Endodermal cell (in vitro differentiated cells): ENCODE measurements around the gene BMP7. TPM values are rescaled to one million over a fixed set of nuclear protein-coding genes. Genes with fewer than 3 reads are reported as not detected.

ENCODE experiments used
- DNase-seq: peaks from one replicate; pipeline ENCODE4 v3.0.0-alpha.2; 2017
- H3K27ac ChIP-seq: 2 replicates; pipeline ENCODE4 v1.5.1; 2013; ENCODE audit warnings: mild to moderate bottlenecking, low read depth, low read length, moderate library complexity
- H3K27me3 ChIP-seq: 2 replicates; pipeline ENCODE4 v1.6.1; 2013; ENCODE audit warnings: mild to moderate bottlenecking, low read length, moderate library complexity; ENCODE audit not compliant: insufficient read depth, control insufficient read depth, poor library complexity, severe bottlenecking
- H3K36me3 ChIP-seq: 2 replicates; pipeline ENCODE4 v1.7.0; 2013; ENCODE audit warnings: mild to moderate bottlenecking, low read length, moderate library complexity; ENCODE audit not compliant: control insufficient read depth, insufficient read depth
- H3K4me1 ChIP-seq: one replicate; pipeline ENCODE4 v1.7.0; 2013; ENCODE audit warnings: low read length; ENCODE audit not compliant: control insufficient read depth, insufficient read depth
- H3K4me3 ChIP-seq: 2 replicates; pipeline ENCODE4 v1.5.1; 2013; ENCODE audit warnings: mild to moderate bottlenecking, low read length, moderate library complexity
- H3K9ac ChIP-seq: 2 replicates; pipeline ENCODE4 v1.6.1; 2013; ENCODE audit warnings: mild to moderate bottlenecking, low read length, moderate library complexity; ENCODE audit not compliant: poor library complexity, severe bottlenecking; ENCODE audit errors: extremely low read depth
- H3K9me3 ChIP-seq: 2 replicates; pipeline ENCODE4 v1.6.1; 2013; ENCODE audit warnings: mild to moderate bottlenecking, low read length, moderate library complexity; ENCODE audit not compliant: control insufficient read depth
- H3K27ac Mint-ChIP-seq: 2 replicates; pipeline ENCODE4 v1.8.0; 2020; ENCODE audit warnings: mixed read lengths
- H3K27me3 Mint-ChIP-seq: 2 replicates; pipeline ENCODE4 v1.8.0; 2021; ENCODE audit warnings: mild to moderate bottlenecking, mixed read lengths; ENCODE audit not compliant: insufficient read depth
- H3K36me3 Mint-ChIP-seq: 2 replicates; pipeline ENCODE4 v1.8.0; 2020; ENCODE audit warnings: low read depth, mixed read lengths
- H3K4me1 Mint-ChIP-seq: 2 replicates; pipeline ENCODE4 v1.8.0; 2020; ENCODE audit warnings: mixed read lengths
- H3K4me3 Mint-ChIP-seq: 2 replicates; pipeline ENCODE4 v1.8.0; 2020; ENCODE audit warnings: mild to moderate bottlenecking, moderate library complexity, mixed read lengths
- H3K9me3 Mint-ChIP-seq: 2 replicates; pipeline ENCODE4 v1.8.0; 2020; ENCODE audit warnings: mild to moderate bottlenecking, mixed read lengths
- CTCF ChIP-seq: fragments of 200-600 bp; sonication (generic); conservative IDR thresholded peaks from 2 replicates; pipeline ENCODE4 v1.5.0; 2021; ENCODE audit warnings: antibody characterized with exemption, mild to moderate bottlenecking
- WGBS, 2 experiments: methylation state at CpG; one replicate each; pipeline versions ENCODE4 v1.1.5 to v1.1.7; 2013; ENCODE audit warnings: missing lambda C conversion rate in 2 of 2, mixed read lengths in 1 of 2; ENCODE audit not compliant: insufficient coverage in 1 of 2, insufficient read length in 1 of 2; 5-methylcytosine and 5-hydroxymethylcytosine counted together
- total RNA-seq, 2 donors: library from RNA; stranded (reverse); fragmentation: NEBNext Ultra II Directional in 1 of 2; extraction: Animal tissue kit (Norgen Biotek cat#: 25700) in 1 of 2; gene quantifications; 2 replicates in 1 of 2; 3 replicates in 1 of 2; pipeline ENCODE4 v1.2.1, GENCODE V29; 2021

BMP7 gene
- total RNA-seq, 2 donors from 2014 or later: 45.6 to 49.6 TPM

- Mint-ChIP-seq H3K4me3 (no peak overlapping the region), H3K4me1 (peaks cover 29% of the 10 kb centered on the region), H3K36me3 (no peaks in the 10 kb centered on the region), H3K27ac (no peak overlapping the region), H3K27me3 (peaks cover 17% of the 10 kb centered on the region), H3K9me3 (no peaks in the 10 kb centered on the region)
- WGBS, 2 experiments: 92% methylated on average over 10 to 13 of the region's 13 CpGs
- DNase-seq: no peak
- Histone ChIP-seq H3K9ac (no peak overlapping the region), H3K36me3 (no peaks in the 10 kb centered on the region), H3K9me3 (no peaks in the 10 kb centered on the region), H3K4me3 (no peak overlapping the region), H3K4me1 (no peaks in the 10 kb centered on the region), H3K27ac (no peak overlapping the region), H3K27me3 (peaks cover 8% of the 10 kb centered on the region)
- no peak for TF ChIP-seq CTCF
Observed at GRCh38 chr20:57148263-57148662, 118.2 kb downstream of the BMP7 start.

GRCh38 chr20:57147185-57147584, 119.3 kb downstream of the BMP7 start:
- Mint-ChIP-seq H3K36me3 (no peaks in the 10 kb centered on the region), H3K9me3 (no peaks in the 10 kb centered on the region), H3K4me3 (no peak overlapping the region), H3K27ac (no peak overlapping the region), H3K4me1 (peaks cover 29% of the 10 kb centered on the region), H3K27me3 (peaks cover 25% of the 10 kb centered on the region)
- Histone ChIP-seq H3K27me3 (peaks cover 11% of the 10 kb centered on the region), H3K36me3 (no peaks in the 10 kb centered on the region), H3K27ac (no peak overlapping the region), H3K4me3 (no peak overlapping the region), H3K9me3 (no peaks in the 10 kb centered on the region), H3K9ac (no peak overlapping the region), H3K4me1 (no peaks in the 10 kb centered on the region)
- WGBS, 2 experiments: 90 to 100% methylated on average over 2 to 5 of the region's 5 CpGs
- no peak for DNase-seq
- TF ChIP-seq CTCF: no peak

GRCh38 chr20:57146155-57146554, 120.3 kb downstream of the BMP7 start:
- Mint-ChIP-seq H3K27ac (no peak overlapping the region), H3K9me3 (no peaks in the 10 kb centered on the region), H3K4me3 (no peak overlapping the region), H3K36me3 (no peaks in the 10 kb centered on the region), H3K4me1 (peaks cover 29% of the 10 kb centered on the region), H3K27me3 (peaks cover 25% of the 10 kb centered on the region)
- no peak overlapping the region for H3K27ac ChIP-seq
- no peak overlapping the region for H3K9ac ChIP-seq
- no peaks in the 10 kb centered on the region for H3K36me3 ChIP-seq
- WGBS, 2 experiments: 96 to 100% methylated on average over 2 of the region's 2 CpGs
- no peak for DNase-seq
- H3K4me3 ChIP-seq: no peak overlapping the region
- H3K4me1 ChIP-seq: no peaks in the 10 kb centered on the region
- H3K9me3 ChIP-seq: no peaks in the 10 kb centered on the region
- TF ChIP-seq CTCF: no peak
- peaks cover 11% of the 10 kb centered on the region for H3K27me3 ChIP-seq
